Measurements from ENCODE around the gene LTV1.
"Not testable (repeated sequence)": the region's sequence is repeated elsewhere in the genome, so short reads cannot be mapped to it uniquely, and the experiment has no call there.

The LTV1 gene
- total RNA-seq = 16.5 to 60.6 reads per million in 2 experiments

GRCh38 chr6:143842902-143843676, at the start of gene LTV1:
TSS of gene LTV1 (plus strand) at chr6:143843338. CDS start at chr6:143843478, 140 bp downstream.
- DNase-seq (ENCODE audit: low read depth) = peak; percentile 90

GRCh38 chr6:143796551-143796950, 46.6 kb upstream of the LTV1 start:
- not testable (repeated sequence) for DNase-seq (ENCODE audit: low read depth)

GRCh38 chr6:143798487-143798886, 44.7 kb upstream of the LTV1 start:
- DNase-seq (ENCODE audit: low read depth) = not testable (repeated sequence)

GRCh38 chr6:143802833-143803565, 40.1 kb upstream of the LTV1 start:
- DNase-seq (ENCODE audit: low read depth) = no peak

- no peak for DNase-seq (ENCODE audit: low read depth)
Observed at GRCh38 chr6:143803769-143804568, 39.2 kb upstream of the LTV1 start.

GRCh38 chr6:143804835-143805239, 38.3 kb upstream of the LTV1 start:
- no peak for DNase-seq (ENCODE audit: low read depth)

- DNase-seq (ENCODE audit: low read depth) = no peak
Observed at GRCh38 chr6:143806282-143807102, 36.6 kb upstream of the LTV1 start.

GRCh38 chr6:143807103-143807772, 35.9 kb upstream of the LTV1 start:
- no peak for DNase-seq (ENCODE audit: low read depth)

- no peak for DNase-seq (ENCODE audit: low read depth)
Observed at GRCh38 chr6:143810745-143811144, 32.4 kb upstream of the LTV1 start.

- DNase-seq (ENCODE audit: low read depth) = no peak
Observed at GRCh38 chr6:143811501-143812157, 31.5 kb upstream of the LTV1 start.

- DNase-seq (ENCODE audit: low read depth) = no peak
Observed at GRCh38 chr6:143817621-143818020, 25.5 kb upstream of the LTV1 start.

- no peak for DNase-seq (ENCODE audit: low read depth)
Observed at GRCh38 chr6:143821359-143821758, 21.8 kb upstream of the LTV1 start.

GRCh38 chr6:143822584-143823024, 20.5 kb upstream of the LTV1 start:
- DNase-seq (ENCODE audit: low read depth) = no peak

- no peak for DNase-seq (ENCODE audit: low read depth)
Observed at GRCh38 chr6:143823548-143823947, 19.6 kb upstream of the LTV1 start.

GRCh38 chr6:143828572-143828971, 14.6 kb upstream of the LTV1 start:
- DNase-seq (ENCODE audit: low read depth) = no peak

GRCh38 chr6:143836150-143836549, 7.0 kb upstream of the LTV1 start:
- no peak for DNase-seq (ENCODE audit: low read depth)

GRCh38 chr6:143838395-143838794, 4.7 kb upstream of the LTV1 start:
- no peak for DNase-seq (ENCODE audit: low read depth)

GRCh38 chr6:143839196-143839595, 3.9 kb upstream of the LTV1 start:
- DNase-seq (ENCODE audit: low read depth) = no peak

GRCh38 chr6:143840595-143841265, 2.4 kb upstream of the LTV1 start:
- DNase-seq (ENCODE audit: low read depth) = no peak

- DNase-seq (ENCODE audit: low read depth) = no peak
Observed at GRCh38 chr6:143842461-143842901, 657 bp upstream of the LTV1 start.
